Muscle of arm (tissue), 12 donors: ENCODE data around the gene EMID1. TPM values are rescaled to one million over a fixed set of nuclear protein-coding genes. Genes with fewer than 3 reads are reported as not detected.

ENCODE experiments used
- DNase-seq: peaks from one replicate; pipeline ENCODE4 v3.0.0-alpha.2; 2013
- polyA plus RNA-seq, 12 donors: library from polyadenylated mRNA; unstranded; fragments of 120-200 nt; gene quantifications; one replicate each; pipeline ENCODE4 v1.2.1, GENCODE V29; 2013; ENCODE audit not compliant: insufficient read length in 12 of 12

The EMID1 gene
- polyA plus RNA-seq, 12 donors, result 4.9 to 18.2 (median 6.6) TPM; not detected in 1

DNA sequence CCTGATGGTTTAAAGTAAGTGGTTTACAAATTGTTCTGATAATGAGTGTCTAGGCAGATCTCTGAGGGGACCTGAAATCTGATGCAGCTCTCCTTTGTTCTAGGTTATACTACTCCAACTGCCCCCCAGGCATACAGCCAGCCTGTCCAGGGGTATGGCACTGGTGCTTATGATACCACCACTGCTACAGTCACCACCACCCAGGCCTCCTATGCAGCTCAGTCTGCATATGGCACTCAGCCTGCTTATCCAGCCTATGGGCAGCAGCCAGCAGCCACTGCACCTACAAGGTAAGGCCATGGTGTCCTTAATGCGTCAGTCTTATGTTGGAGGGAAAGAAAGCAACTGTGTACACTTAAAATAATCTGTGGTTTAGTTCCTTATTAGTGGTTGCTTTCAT lies 72.2 kb downstream of the EMID1 start:
- no peak for DNase-seq

DNA sequence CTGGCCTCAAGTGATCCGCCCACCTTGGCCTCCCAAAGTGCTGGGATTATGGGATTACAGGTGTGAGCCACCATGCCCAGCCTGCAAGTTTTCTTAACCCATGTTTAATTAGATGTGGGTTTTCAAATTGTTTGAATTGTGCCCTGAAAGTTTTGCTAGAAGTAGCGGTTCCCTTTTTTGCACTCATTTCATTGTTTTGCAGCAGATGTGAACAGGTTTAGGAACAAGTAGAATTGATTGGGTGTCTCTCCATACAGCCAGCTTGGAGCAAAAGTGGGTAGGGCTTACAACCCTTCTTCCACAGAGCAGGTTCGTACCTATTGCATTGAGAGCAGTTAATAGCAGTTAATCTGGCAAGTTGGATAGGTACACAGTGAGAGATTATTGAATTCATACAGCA lies 78.5 kb downstream of the EMID1 start:
- DNase-seq, result no peak

DNA sequence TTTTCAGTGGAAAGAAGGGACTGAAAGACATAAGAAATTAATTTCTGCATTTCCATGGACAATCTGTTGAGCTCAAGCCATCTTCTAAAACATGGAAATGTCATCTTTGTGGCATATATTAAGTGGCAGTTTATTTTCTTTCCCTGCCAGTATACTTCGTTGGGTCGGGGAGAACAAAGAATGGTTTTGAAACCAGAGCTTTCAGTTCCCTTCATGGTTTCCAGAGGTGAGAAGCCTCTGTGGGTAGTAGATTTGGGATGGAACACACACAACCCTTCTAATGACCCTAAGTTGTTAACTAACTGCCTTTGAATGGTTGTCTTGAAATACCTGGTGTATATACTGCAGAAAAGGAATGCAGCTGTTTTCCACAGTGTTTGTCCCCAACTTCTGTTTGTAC lies 83.1 kb downstream of the EMID1 start:
- no peak for DNase-seq

DNA sequence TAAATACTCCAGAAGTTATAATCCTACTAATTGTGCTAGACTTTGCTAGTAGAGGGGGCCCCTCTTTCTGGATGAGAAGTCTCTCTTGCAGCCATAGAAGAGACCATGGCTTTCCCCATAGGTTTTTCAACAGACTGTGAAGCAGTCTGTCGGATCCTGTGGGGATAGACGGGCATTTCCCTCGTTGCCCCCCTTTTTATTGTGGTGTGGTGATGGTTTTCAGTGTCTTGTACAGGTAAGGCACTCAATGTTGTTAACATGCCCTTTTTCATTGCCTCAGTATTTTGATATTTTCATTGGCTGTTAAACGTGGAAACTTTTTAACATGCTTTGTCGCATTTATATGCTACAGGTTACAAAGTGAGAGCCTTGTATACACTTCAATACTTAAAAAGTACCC lies 84.4 kb downstream of the EMID1 start:
- no peak for DNase-seq

DNA sequence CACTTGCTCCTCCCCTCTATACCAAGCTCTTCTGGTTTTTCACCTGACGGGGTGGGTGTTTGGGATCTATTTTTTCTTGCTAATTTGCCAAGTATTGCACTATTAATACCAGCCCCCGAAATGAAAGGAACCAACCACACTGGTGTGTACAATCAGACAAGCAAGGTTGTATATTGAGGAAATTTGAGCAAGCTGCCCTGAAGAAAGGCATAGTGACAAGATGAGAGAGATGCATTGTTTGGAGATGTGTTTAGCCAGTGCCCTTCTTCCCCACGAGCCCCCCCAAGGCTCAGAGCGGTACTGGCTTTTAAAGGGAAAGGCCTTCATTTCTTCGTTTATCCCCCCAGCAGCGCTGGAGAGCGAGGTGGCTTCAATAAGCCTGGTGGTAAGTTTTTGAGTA lies 85.5 kb downstream of the EMID1 start:
- no peak for DNase-seq

DNA sequence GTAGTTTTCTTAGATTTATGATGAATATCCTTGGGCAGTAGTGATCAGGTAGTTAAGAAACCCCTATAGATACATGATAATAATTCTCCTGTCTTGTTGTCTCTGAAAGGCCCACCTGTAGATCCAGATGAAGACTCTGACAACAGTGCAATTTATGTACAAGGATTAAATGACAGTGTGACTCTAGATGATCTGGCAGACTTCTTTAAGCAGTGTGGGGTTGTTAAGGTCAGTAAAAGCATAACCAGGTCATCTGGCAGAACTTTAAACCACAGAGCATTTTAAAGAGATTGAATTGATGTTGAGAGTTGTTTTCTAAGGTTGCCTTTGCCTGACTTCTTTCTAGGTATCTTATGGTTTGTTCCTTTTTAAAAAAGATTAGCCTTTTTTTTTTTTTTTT lies 86.7 kb downstream of the EMID1 start:
- DNase-seq, result no peak

DNA sequence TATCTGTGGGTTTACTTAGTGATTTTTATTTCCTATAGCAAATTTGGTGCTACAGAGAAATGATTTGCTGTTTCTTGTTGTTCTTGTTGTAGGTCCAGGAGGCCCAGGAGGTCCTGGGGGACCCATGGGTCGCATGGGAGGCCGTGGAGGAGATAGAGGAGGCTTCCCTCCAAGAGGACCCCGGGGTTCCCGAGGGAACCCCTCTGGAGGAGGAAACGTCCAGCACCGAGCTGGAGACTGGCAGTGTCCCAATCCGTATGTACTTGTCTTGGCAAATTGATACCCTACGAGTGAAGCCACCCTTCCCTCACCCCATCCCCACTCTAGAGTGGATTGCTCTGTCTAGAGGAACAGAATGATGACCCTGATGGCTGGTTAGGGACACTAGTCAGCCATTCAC lies 92.9 kb downstream of the EMID1 start:
- no peak for DNase-seq

DNA sequence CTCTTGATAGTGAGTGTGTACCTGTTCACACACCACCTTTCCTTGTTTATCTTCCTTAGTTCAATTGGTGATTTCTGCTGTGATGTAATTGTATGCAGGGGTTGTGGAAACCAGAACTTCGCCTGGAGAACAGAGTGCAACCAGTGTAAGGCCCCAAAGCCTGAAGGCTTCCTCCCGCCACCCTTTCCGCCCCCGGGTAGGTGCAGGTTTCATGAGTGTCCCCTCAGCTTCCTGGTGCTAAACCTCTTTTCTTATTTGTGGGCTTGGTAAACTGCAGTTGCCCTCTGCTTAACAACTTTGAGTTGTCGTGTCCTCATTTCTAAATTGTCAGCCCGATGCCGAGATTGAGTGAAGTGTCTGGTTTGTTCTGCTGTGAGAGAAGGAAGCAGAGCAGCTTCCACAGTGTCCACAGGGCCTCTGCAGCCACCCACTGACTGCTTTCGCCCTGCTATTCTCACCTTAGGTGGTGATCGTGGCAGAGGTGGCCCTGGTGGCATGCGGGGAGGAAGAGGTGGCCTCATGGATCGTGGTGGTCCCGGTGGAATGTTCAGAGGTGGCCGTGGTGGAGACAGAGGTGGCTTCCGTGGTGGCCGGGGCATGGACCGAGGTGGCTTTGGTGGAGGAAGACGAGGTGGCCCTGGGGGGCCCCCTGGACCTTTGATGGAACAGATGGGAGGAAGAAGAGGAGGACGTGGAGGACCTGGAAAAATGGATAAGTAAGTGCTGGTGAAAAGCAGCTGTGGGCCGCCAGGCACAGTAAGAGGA lies 93.6 kb downstream of the EMID1 start:
- DNase-seq, result no peak

DNA sequence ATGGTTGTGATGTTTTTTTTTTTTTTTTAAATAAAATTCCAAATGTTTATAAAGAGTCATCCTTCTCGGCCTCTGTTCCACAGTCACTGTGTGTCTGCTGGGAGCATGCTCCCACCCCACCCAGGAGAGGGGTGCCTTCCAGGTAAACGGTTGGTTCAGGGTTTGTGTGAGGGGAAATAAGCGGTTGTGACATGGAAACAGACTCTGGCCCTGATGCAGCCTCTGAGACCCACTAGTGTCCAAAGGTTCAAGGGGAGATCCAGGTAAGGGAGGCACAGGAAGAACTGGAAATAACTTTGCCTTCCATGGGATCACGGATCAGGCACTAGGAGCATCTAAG lies 94.7 kb downstream of the EMID1 start:
- no peak for DNase-seq

DNA sequence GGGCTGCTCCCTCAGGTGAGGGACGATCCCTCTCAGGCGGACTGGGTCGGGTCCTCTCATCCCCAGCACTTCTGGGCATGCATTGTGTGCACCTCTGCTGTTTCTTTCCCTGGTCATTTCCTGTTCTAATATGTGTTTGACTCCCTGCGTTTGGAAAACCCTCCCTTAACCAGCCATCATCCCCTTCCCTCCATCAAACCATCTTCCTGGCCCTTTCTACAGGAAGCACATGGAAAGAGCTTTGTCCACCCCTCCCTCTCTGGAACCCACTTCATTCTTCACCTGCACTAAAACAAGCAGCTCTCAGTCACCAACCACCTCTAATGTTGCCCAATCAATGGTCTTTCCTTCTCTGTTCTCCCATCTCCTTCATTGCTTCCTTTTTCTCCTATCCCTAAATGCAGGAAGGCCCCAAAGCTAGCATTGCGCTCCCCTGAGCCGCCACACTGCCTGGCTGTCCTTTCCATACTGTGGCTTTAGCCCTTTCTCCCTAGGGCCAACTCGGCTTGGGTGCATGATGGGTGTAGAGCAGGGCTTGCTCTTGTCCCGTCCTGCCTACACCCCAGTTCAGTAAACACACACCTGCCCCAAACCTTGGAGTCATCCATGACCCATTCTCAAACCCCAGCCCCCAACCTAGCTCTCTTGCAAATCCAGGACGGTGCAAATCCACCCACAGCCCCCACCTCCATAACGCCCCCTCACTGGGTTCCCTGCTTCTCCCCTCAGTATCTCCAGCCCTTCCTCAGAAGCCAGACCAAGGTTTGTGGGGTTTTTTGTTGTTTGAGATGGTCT lies 95.3 kb downstream of the EMID1 start:
- no peak for DNase-seq

DNA sequence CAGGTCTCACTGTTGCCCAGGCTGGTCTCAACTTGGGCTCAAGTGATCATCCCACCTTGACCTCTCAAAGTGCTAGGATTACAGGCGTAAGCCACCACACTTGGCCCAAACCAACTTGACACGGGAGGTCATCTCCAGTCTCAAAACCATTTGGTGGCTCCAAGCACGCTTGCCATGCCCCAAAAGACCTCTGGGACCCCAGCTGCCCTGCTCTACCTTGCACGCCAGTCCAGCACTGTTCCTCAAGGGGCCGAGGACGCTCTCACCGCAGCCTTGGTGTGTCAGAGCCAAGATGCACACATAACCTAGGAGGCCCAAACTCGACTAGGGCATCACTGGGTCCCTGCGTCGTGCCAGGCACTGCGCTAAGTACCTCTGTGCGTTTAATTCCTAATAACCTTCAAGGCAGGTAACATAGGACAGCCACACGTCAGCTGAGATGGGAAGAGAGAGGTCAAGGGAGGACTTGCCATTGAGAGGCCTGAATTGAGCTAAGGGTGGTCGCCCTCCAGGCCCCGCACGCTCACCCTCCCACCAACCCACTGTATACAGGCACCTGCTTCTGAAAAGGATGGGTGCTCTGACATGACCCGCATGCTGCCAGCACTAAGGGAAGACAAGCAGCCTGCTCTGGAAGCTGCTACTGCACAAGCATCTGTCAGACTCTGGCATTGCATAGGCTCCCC lies 96.2 kb downstream of the EMID1 start:
- no peak for DNase-seq

DNA sequence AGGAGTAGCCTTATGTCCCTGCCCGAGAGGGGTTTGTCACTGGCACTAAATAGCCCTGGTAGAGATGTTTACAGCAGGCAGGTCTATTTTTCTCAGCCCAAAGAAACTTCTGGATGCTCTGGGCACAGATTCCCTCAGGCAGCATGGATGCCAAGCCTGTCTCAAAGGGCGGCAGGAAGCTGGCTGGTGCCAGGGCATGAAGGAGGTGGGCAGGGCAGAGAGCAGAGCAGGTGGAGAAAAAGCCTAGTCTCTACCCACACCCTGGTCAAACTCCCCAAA lies 96.6 kb downstream of the EMID1 start:
- DNase-seq, result no peak

DNA sequence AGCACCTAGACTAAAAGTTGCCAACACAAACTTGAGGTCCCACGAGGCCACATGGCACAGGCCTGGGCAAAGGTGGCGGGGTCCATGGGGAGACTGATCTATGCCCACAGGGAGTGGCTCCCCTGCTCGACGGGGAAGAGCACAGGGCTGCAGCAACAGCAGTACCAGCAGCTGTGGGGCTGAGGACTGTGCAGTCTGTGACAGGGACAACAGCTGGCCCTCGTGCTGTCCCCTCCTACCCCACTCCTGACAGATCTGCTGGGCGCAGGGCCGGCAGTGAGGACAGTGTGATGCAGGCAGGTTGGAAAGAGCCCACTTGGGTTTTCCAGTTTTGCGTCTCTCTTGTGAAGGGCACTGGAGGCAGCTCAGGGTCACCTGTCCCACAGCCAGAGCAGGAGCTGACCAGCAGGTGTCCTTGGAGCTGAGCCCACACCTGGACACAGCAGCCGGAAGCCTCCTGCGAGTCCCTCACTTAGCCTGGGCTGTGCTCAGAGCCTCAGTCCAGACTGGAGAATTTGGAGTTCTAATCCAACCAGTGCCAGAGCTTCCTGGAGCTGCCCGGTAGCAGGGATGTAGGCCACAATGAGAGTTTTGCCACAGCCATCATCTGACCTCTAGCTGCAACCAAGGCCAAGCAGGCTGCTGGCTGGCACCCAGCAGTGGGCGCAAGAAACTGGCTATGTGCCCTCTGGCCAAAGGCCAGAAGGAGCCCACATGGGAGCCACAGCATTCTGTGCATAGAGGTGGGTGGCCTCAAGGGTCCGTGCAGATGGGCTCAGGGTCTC lies 97.2 kb downstream of the EMID1 start:
- DNase-seq, result no peak

DNA sequence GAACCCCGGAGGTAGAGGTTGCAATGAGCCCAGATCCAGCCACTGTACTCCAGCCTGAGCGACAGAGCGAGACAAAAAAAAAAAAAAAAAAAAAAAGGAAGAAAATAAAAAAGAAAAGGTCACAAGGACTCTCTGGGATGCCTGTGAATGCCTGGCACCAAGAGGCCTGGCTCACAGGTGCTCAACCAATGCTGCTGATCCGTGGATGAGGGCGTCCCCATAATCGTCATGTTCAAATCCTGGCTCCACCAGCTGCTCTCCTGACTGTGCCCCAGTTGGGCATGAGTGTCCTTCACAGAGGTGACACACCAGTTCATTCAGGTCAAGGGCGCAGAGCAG lies 100.1 kb downstream of the EMID1 start:
- no peak for DNase-seq

DNA sequence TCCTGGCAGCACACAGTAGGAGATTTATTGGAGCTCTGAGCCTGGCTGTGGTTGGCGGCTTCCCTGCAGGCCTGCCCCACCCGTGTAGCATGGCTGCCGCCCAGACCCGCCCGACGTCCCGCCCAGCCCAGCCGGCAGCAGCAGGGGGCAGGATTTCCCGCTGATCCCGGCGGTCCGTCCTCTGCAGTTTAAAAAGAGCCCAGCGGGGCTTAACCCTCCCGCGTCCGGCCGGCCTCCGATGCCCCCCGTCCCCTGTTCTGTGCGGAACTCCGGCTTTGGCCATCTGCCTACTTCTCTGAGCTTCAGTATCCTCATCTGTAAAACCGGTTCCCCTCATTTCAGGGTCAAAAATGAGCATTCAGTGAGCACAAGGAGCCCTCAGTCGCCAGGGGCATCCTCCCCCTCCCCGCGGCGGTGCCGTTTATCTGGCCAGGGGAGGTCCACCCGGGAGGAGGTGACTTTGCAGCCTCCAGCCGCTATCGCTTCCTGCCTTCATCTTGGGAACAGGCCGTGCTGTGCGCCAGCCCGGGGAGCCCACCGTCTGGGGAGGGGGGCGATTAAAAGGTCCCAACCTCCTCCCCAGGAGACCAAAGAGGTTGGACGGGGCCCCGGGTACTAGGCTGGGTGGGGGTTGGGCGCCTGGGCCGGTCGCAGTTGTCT lies 100.6 kb downstream of the EMID1 start, which contains the start of gene GAS2L1:
Gene GAS2L1 (plus strand): TSS at position 476 of the 660 bp plus-strand sequence. CDS start 1,456 bp downstream, outside the sequence.
- peak; percentile 83 for DNase-seq

DNA sequence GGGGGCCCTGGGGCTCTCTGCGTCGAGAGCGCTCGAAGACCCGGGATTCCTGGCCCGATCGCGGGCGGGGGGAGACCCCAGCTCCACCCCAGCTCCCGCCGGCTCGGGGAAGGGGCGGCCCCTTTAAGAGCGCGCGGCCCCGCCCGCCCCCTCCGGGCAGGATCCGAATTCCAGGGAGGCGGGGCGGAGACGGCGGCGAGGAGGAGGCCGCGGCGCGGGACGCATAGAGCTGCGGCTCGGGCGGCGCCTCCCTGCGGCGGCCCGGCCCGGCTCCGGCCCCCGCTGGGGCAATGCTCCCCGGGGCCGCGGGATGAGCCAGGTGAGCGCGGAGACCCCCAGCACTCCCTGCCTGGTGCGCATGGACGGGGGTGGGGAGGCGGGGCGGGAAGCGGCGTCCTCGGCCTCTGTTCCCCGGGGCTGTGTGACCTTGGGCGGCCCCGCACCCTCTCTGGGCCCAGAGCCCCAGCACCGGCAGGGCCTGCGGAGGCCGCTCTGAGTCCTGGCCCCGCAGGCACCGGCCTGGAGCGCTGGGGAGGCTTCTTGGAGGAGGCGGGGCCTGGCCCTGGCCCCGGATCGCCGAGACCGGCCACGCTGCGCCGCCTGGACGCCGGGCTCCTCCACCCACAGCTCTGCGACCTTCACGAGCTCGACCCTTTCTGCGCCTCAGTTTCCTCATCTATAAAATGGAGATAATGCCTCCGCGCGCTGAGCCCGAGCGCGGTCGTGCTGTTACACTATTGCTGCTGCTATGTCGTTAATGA lies 101.3 kb downstream of the EMID1 start:
- DNase-seq, result peak; percentile 83

DNA sequence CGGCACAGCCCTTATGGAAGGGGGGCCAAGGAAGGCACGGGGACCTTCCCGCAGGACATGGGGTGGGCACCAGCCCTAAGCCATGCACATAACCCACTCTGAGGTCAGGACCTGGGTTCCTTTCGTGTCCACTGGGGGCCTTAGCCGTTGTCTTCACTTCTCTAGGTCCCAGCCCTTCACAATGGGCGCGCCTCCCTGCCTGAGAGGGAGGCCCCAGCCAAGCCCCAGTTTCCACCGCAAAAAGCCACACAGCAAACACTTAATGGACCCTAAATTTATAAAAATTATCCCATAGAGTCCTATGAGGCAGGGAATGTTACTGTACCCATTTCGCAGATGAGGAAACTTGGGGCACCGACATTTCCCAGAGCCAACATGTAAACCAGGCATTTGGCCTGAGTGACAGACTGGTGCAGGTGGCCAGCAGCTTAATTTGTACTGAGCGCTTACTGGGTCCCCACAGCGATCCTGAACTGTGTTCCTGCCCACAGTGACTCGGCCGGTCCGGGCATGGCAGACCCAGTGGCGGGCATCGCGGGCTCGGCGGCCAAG lies 102.0 kb downstream of the EMID1 start:
- no peak for DNase-seq

DNA sequence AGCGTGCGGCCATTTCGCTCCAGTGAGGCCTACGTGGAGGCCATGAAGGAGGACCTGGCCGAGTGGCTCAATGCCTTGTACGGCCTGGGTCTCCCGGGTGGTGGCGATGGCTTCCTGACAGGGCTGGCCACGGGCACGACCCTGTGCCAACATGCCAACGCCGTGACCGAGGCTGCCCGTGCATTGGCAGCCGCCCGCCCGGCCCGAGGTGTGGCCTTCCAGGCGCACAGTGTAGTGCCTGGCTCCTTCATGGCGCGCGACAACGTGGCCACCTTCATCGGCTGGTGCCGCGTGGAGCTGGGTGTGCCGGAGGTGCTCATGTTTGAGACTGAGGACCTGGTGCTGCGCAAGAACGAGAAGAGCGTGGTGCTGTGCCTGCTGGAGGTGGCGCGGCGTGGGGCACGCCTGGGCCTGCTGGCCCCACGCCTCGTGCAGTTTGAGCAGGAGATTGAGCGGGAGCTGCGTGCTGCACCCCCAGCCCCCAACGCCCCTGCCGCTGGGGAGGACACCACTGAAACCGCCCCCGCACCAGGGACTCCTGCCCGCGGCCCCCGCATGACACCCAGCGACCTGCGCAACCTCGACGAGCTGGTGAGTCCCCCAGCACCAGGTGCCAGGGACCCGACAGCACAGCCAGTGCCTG lies 102.6 kb downstream of the EMID1 start:
- DNase-seq, result no peak

DNA sequence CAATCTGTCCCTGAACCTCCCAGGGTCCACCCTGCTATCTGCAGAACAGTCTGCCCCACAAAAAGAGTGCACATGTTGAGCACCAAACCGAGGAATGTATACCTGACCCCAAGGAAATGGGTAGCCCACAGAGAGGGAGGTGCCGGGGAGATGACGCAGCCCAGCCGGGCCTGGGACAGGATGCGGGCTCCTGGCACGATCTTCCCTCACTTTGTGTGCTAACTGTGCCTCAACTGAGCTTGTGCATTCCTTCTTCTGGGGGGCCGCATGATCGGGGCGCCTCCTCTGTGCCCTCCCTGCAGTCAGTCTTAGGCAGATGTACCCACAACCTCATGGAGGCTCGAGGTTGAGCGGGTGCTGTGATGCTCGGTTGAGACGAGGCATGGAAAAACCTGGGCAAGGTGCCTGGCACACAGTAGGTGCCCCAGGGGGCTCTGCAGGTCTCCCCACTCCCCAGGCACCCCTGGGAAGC lies 103.1 kb downstream of the EMID1 start:
- DNase-seq, result no peak
